Gastroesophageal sphincter (tissue), 3 donors: Measurements from ENCODE around the gene SMCO4.

Experiments used
- CTCF ChIP-seq, 4 experiments: fragments of 200-600 bp in 2 of 4; fragments of 450-650 bp in 2 of 4; sonication (generic) in 1 of 4; IDR thresholded peaks; one replicate each; pipeline ENCODE4 v1.5.1; 2017 to 2019; ENCODE audit warnings: antibody characterized with exemption in 4 of 4, mild to moderate bottlenecking in 2 of 4, moderate library complexity in 2 of 4
- POLR2AphosphoS5 ChIP-seq: sonication (generic); formaldehyde crosslinking; IDR thresholded peaks from one replicate; pipeline ENCODE4 v1.6.1; 2017; ENCODE audit warnings: antibody characterized with exemption

GRCh38 chr11:93520726-93521509 lies 22.3 kb downstream of the SMCO4 start:
- no peak for TF ChIP-seq POLR2AphosphoS5
- TF ChIP-seq CTCF (IDR thresholded peaks at IDR 0.05) = no peak
